Measurements from ENCODE around the gene KLF15.
A peak's percentile ranks its signal among the peaks of the same experiment; 100 is the strongest.

The KLF15 gene

GRCh38 chr3:126355777-126356372, 1.3 kb downstream of the KLF15 start (continued):
- 0 out of 2 replicates have a peak, but pooled peaks have one; percentile 13 for TF ChIP-seq HIC1 (tag by site-specific recombination; IDR thresholded peaks at IDR 0.05)
- TF ChIP-seq ZBTB48 (tag by site-specific recombination; IDR thresholded peaks at IDR 0.05) = peak; percentile 81; the same call in 1 of the 2 replicates
- peak; percentile 99 for TF ChIP-seq ZNF341 (tag by site-specific recombination; IDR thresholded peaks at IDR 0.05; ENCODE audit: low read depth)
- no peak for TF ChIP-seq GLI2 (tag by site-specific recombination; IDR thresholded peaks at IDR 0.05; ENCODE audit: borderline replicate concordance, low read depth)
- TF ChIP-seq MEIS1 (CRISPR knock-in tag; IDR thresholded peaks at IDR 0.05; ENCODE audit: borderline replicate concordance) = no peak
- TF ChIP-seq SP3 (tag by site-specific recombination; IDR thresholded peaks at IDR 0.05) = peak; percentile 50
- peak; percentile 50 for TF ChIP-seq ZNF335 (tag by site-specific recombination; conservative IDR thresholded peaks at IDR 0.05)
- peak; percentile 92 for TF ChIP-seq ZIC2 (tag by site-specific recombination; IDR thresholded peaks at IDR 0.05)
- TF ChIP-seq FEZF1 (tag by site-specific recombination; IDR thresholded peaks at IDR 0.05) = no peak
- TF ChIP-seq ZNF747 (tag by site-specific recombination; IDR thresholded peaks at IDR 0.05) = no peak
- TF ChIP-seq ZNF777 (tag by site-specific recombination; IDR thresholded peaks at IDR 0.05; ENCODE audit: borderline replicate concordance) = no peak
- TF ChIP-seq SCRT2 (tag by site-specific recombination; IDR thresholded peaks at IDR 0.05) = peak; percentile 80

GRCh38 chr3:126355251-126355650, 2.0 kb downstream of the KLF15 start:
- no peaks in the 10 kb centered on the region for H3K9me3 ChIP-seq (ENCODE audit: control insufficient read depth, insufficient read depth, low read depth, low read length)
- peaks cover 0 to 25% of the 10 kb centered on the region in 2 experiments; a peak in 1 of 3 replicates for H3K36me3 ChIP-seq (ENCODE audit: control insufficient read depth in 2 of 2, insufficient read depth in 1 of 2, low read length in 2 of 2)
- H3K27ac ChIP-seq (ENCODE audit: extremely low read depth, low read depth, low read length) = no peak overlapping the region; the same call in 1 of the 2 replicates
- H3K4me1 ChIP-seq (ENCODE audit: control insufficient read depth, insufficient read depth, low read length) = no peaks in the 10 kb centered on the region; the same call in 1 of the 2 replicates
- no peak overlapping the region for H3K4me3 ChIP-seq (ENCODE audit: low read depth, low read length)
- ChIA-PET CTCF (interaction anchor here (0.7 kb wide), 1 partner anchor 426 kb away, joined by 3 read pairs; no protein-coding TSS in a partner anchor), POLR2A (no interaction called here)
- TF ChIP-seq ZNF280D (tag by site-specific recombination; IDR thresholded peaks at IDR 0.05) (no peak), ZFP3 (tag by site-specific recombination; IDR thresholded peaks at IDR 0.05; ENCODE audit: low read depth) (no peak), ZNF292 (tag by site-specific recombination; IDR thresholded peaks at IDR 0.05; ENCODE audit: borderline replicate concordance, low read depth) (no peak), ZNF558 (tag by site-specific recombination; IDR thresholded peaks at IDR 0.05) (no peak), SP3 (tag by site-specific recombination; IDR thresholded peaks at IDR 0.05) (no peak), ZNF473 (tag by site-specific recombination; IDR thresholded peaks at IDR 0.05) (no peak), ELK4 (IDR thresholded peaks at IDR 0.05; ENCODE audit: borderline replicate concordance, low read depth, low read length) (no peak), KLF7 (tag by site-specific recombination; IDR thresholded peaks at IDR 0.05; ENCODE audit: borderline replicate concordance) (no peak), ZNF48 (tag by site-specific recombination; IDR thresholded peaks at IDR 0.05) (no peak), ZNF248 (tag by site-specific recombination; IDR thresholded peaks at IDR 0.05) (no peak)
